Measurements from ENCODE around the gene RUSF1. TPM values are rescaled to one million over a fixed set of nuclear protein-coding genes. Genes with fewer than 3 reads are reported as not detected.
A peak's percentile ranks its signal among the peaks of the same experiment; 100 is the strongest.

The RUSF1 gene
- total and polyA plus RNA-seq, 10 of the 15 experiments (the other 5 are each of a cell fraction or from before 2014, with no cell fraction given) = 0.20 to 46.3 (median 29.7) TPM

- Histone ChIP-seq H3K27ac (ENCODE audit: control insufficient read depth, insufficient read depth) (peak overlapping the region; percentile 92), H2AFZ (ENCODE audit: control insufficient read depth, low read depth, low read length) (peak overlapping the region; percentile 89), H3K27me3 (replicated peaks in 1 of 2; ENCODE audit: control insufficient read depth in 2 of 2, insufficient read depth in 2 of 2, low read length in 1 of 2) (no peaks in the 10 kb centered on the region), H3K4me1 (ENCODE audit: control insufficient read depth, insufficient read depth, low read length) (peaks cover 14% of the 10 kb centered on the region), H3K79me2 (ENCODE audit: control insufficient read depth, insufficient read depth, low read length) (peaks cover 26% of the 10 kb centered on the region), H4K20me1 (ENCODE audit: control insufficient read depth, insufficient read depth) (no peaks in the 10 kb centered on the region), H3K4me3 (peak overlapping the region; percentile 90), H3K36me3 (ENCODE audit: control insufficient read depth in 2 of 2, insufficient read depth in 2 of 2, low read length in 1 of 2) (no peaks in the 10 kb centered on the region; a peak in 1 of 4 replicates), H3K9ac (ENCODE audit: control insufficient read depth, insufficient read depth, low read length) (peak overlapping the region; percentile 98), H3K9me3 (replicated peaks; ENCODE audit: control insufficient read depth, insufficient read depth, low read length) (no peaks in the 10 kb centered on the region; the same call in 2 of the 3 replicates), H3K4me2 (ENCODE audit: control insufficient read depth, insufficient read depth) (peak overlapping the region; percentile 61)
- BruUV-seq (replicated peaks) = TSS peak; percentile 93
- intact Hi-C loops (cut with micrococcal nuclease; ENCODE audit: unreplicated experiment) (loop anchor here (5.0 to 10.0 kb wide), 3 partner anchors 51 to 204 kb away; partner anchors contain the start of gene ARMC5), in situ Hi-C loops (cut with MboI) (no loop called here)
- POLR2A ChIA-PET = interaction anchor here (1.0 to 1.6 kb wide), 4 partner anchors 21 to 365 kb away, joined by 3 to 6 read pairs (median 4); partner anchors contain the start of gene ZNF267
- TF ChIP-seq PML (IDR thresholded peaks at IDR 0.05; ENCODE audit: low read length) = peak; percentile 27; the same call in 1 of the 2 replicates
- TF ChIP-seq, protein P1, sequence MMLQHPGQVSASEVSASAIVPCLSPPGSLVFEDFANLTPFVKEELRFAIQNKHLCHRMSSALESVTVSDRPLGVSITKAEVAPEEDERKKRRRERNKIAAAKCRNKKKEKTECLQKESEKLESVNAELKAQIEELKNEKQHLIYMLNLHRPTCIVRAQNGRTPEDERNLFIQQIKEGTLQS (IDR thresholded peaks at IDR 0.05; ENCODE audit: borderline replicate concordance, extremely low read depth, low read depth, low read length) = no peak
- RAD21 ChIA-PET (ENCODE audit: unreplicated experiment) = no interaction called here
- FAIRE-seq (no peak), ATAC-seq (no peak), DNase-seq (ENCODE audit: low read depth, low spot score) (no peak)
- CTCF ChIA-PET = interaction anchor here (1.8 to 3.1 kb wide), 2 partner anchors 48 to 206 kb away, joined by 5 to 25 read pairs; no protein-coding TSS in a partner anchor
- WGBS (ENCODE audit: insufficient coverage, insufficient replicate concordance, low lambda C conversion rate, missing lambda C conversion rate) = 25% methylated on average over 6 of the region's 6 CpGs
- SMC1A ChIA-PET (ENCODE audit: uncharacterized antibody, unreplicated experiment) = interaction anchor here (1.3 kb wide), 1 partner anchor 366 kb away, joined by 4 read pairs; the partner anchor contains the start of gene ZNF267
Observed at GRCh38 chr16:31508706-31509195, 560 bp upstream of the RUSF1 start.

- Histone ChIP-seq H3K4me2 (ENCODE audit: control insufficient read depth, insufficient read depth) (peak overlapping the region; percentile 91), H3K4me3 (peak overlapping the region; percentile 90), H3K27me3 (replicated peaks in 1 of 2; ENCODE audit: control insufficient read depth in 2 of 2, insufficient read depth in 2 of 2, low read length in 1 of 2) (no peaks in the 10 kb centered on the region), H4K20me1 (ENCODE audit: control insufficient read depth, insufficient read depth) (no peaks in the 10 kb centered on the region), H3K9me3 (replicated peaks; ENCODE audit: control insufficient read depth, insufficient read depth, low read length) (no peaks in the 10 kb centered on the region; the same call in 2 of the 3 replicates), H2AFZ (ENCODE audit: control insufficient read depth, low read depth, low read length) (peak overlapping the region; percentile 89), H3K79me2 (ENCODE audit: control insufficient read depth, insufficient read depth, low read length) (peaks cover 26% of the 10 kb centered on the region), H3K36me3 (ENCODE audit: control insufficient read depth in 2 of 2, insufficient read depth in 2 of 2, low read length in 1 of 2) (no peaks in the 10 kb centered on the region; a peak in 1 of 4 replicates), H3K27ac (ENCODE audit: control insufficient read depth, insufficient read depth) (peak overlapping the region; percentile 92), H3K4me1 (ENCODE audit: control insufficient read depth, insufficient read depth, low read length) (peaks cover 14% of the 10 kb centered on the region), H3K9ac (ENCODE audit: control insufficient read depth, insufficient read depth, low read length) (peak overlapping the region; percentile 98)
- POLR2A ChIA-PET = interaction anchor here (1.0 to 1.6 kb wide), 3 partner anchors 20 to 366 kb away, joined by 3 to 6 read pairs (median 4); partner anchors contain the start of gene ZNF267
- in situ Hi-C loops (cut with MboI) (no loop called here), intact Hi-C loops (cut with micrococcal nuclease; ENCODE audit: unreplicated experiment) (loop anchor here (5.0 to 10.0 kb wide), 3 partner anchors 50 to 205 kb away; partner anchors contain the start of gene ARMC5)
- SMC1A ChIA-PET (ENCODE audit: uncharacterized antibody, unreplicated experiment) = interaction anchor here (0.9 to 1.5 kb wide), 3 partner anchors 9 to 367 kb away, joined by 3 to 9 read pairs (median 4); partner anchors contain the start of gene ZNF267
- no TSS peak for BruUV-seq (replicated peaks)
- no peak for FAIRE-seq
- RAD21 ChIA-PET (ENCODE audit: unreplicated experiment) = interaction anchor here (1.0 kb wide), 1 partner anchor 47 kb away, joined by 3 read pairs; no protein-coding TSS in a partner anchor
- CTCF ChIA-PET = interaction anchor here (0.6 to 3.1 kb wide), 3 partner anchors 47 to 207 kb away, joined by 3 to 25 read pairs (median 5); partner anchors contain the start of gene ARMC5
- WGBS (ENCODE audit: insufficient coverage, insufficient replicate concordance, low lambda C conversion rate, missing lambda C conversion rate) = 2% methylated on average over 12 of the region's 12 CpGs
- no peak for DNase-seq (ENCODE audit: low read depth, low spot score)
- TF ChIP-seq FOS (IDR thresholded peaks at IDR 0.05; ENCODE audit: borderline replicate concordance, extremely low read depth, insufficient read length) (no peak), TCF3 (IDR thresholded peaks at IDR 0.05; ENCODE audit: borderline replicate concordance, insufficient read depth, low read depth, low read length) (0 out of 2 replicates have a peak, but pooled peaks have one; percentile 11)
- ATAC-seq = peak; percentile 31; the same call in 2 of the 3 replicates
Observed at GRCh38 chr16:31507617-31507928, 618 bp downstream of the RUSF1 start.

Measured in GM12878 (cell line).